HepG2 (cell line): Measurements from ENCODE around the gene BCL2L11. TPM values are rescaled to one million over a fixed set of nuclear protein-coding genes. Genes with fewer than 3 reads are reported as not detected.

ENCODE experiments used
- CEBPB ChIP-seq: IDR thresholded peaks from 2 replicates; pipeline ENCODE4 v1.6.1; 2011; ENCODE audit warnings: low read depth, low read length, improper control_type of control experiment, borderline replicate concordance
- CHD4 ChIP-seq: fragments of 200-600 bp; sonication (generic); IDR thresholded peaks from 2 replicates; pipeline ENCODE4 v1.7.0; 2017; ENCODE audit warnings: mild to moderate bottlenecking, low read length, borderline replicate concordance
- CREBL2 ChIP-seq: sonication (generic); formaldehyde crosslinking; IDR thresholded peaks from 2 replicates; pipeline ENCODE4 v1.8.1; 2023; ENCODE audit warnings: missing genetic modification reagents, mild to moderate bottlenecking, borderline replicate concordance
- ERF ChIP-seq: IDR thresholded peaks from 2 replicates; pipeline ENCODE4 v1.6.1; 2018; ENCODE audit warnings: missing biosample characterization, missing genetic modification reagents
- EZH2 ChIP-seq: conservative IDR thresholded peaks from 2 replicates; pipeline ENCODE4 v1.6.1; 2012; ENCODE audit warnings: mild to moderate bottlenecking, low read depth, low read length, moderate library complexity
- HOXA3 ChIP-seq: sonication (generic); formaldehyde crosslinking; IDR thresholded peaks from 2 replicates; pipeline ENCODE4 v1.5.0; 2020; ENCODE audit warnings: missing genetic modification reagents
- KLF11 ChIP-seq: IDR thresholded peaks from 2 replicates; pipeline ENCODE4 v1.6.1; 2016; ENCODE audit warnings: missing compliant biosample characterization
- NPAS2 ChIP-seq: sonication (generic); formaldehyde crosslinking; IDR thresholded peaks from 2 replicates; pipeline ENCODE4 v1.8.0; 2022; ENCODE audit warnings: mild to moderate bottlenecking, missing genetic modification reagents, borderline replicate concordance
- NR0B2 ChIP-seq: sonication (generic); formaldehyde crosslinking; IDR thresholded peaks from 2 replicates; pipeline ENCODE4 v1.4.0; 2020; ENCODE audit warnings: mild to moderate bottlenecking, missing genetic modification reagents
- RCOR2 ChIP-seq: IDR thresholded peaks from 2 replicates; pipeline ENCODE4 v1.6.1; 2016; ENCODE audit warnings: missing biosample characterization, missing genetic modification reagents
- TCF12 ChIP-seq, 2 experiments: fragments of 450-650 bp in 1 of 2; sonication (generic) in 1 of 2; formaldehyde crosslinking in 1 of 2; IDR thresholded peaks; 2 replicates each; pipeline versions ENCODE4 v1.6.1 to v1.8.0; 2017 to 2022; ENCODE audit warnings: antibody characterized with exemption in 1 of 2, mild to moderate bottlenecking in 1 of 2, missing genetic modification reagents in 1 of 2, moderate library complexity in 1 of 2
- ZNF260 ChIP-seq: sonication (generic); formaldehyde crosslinking; IDR thresholded peaks from 2 replicates; pipeline ENCODE4 v1.4.0; 2020; ENCODE audit warnings: missing genetic modification reagents, low read depth, mild to moderate bottlenecking, borderline replicate concordance
- ZNF296 ChIP-seq: sonication (generic); formaldehyde crosslinking; conservative IDR thresholded peaks from 2 replicates; pipeline ENCODE4 v1.5.0; 2020; ENCODE audit warnings: mild to moderate bottlenecking, missing genetic modification reagents
- ZNF329 ChIP-seq: sonication (generic); formaldehyde crosslinking; IDR thresholded peaks from 2 replicates; pipeline ENCODE4 v1.9.0; 2021; ENCODE audit warnings: low read depth, mild to moderate bottlenecking, missing genetic modification reagents
- ZNF431 ChIP-seq: sonication (generic); formaldehyde crosslinking; IDR thresholded peaks from 2 replicates; pipeline ENCODE4 v1.9.0; 2022; ENCODE audit warnings: missing genetic modification reagents, low read depth, mild to moderate bottlenecking, borderline replicate concordance
- ZNF530 ChIP-seq: sonication (generic); formaldehyde crosslinking; IDR thresholded peaks from 2 replicates; pipeline ENCODE4 v1.5.0; 2020; ENCODE audit warnings: low read depth, mild to moderate bottlenecking, missing genetic modification reagents
- ZNF605 ChIP-seq: sonication (generic); formaldehyde crosslinking; IDR thresholded peaks from 2 replicates; pipeline ENCODE4 v1.8.0; 2022; ENCODE audit warnings: mild to moderate bottlenecking, missing genetic modification reagents
- ZNF614 ChIP-seq: IDR thresholded peaks from 2 replicates; pipeline ENCODE4 v1.6.1; 2018; ENCODE audit warnings: missing biosample characterization, missing genetic modification reagents, inconsistent platforms, borderline replicate concordance
- ZSCAN12 ChIP-seq: sonication (generic); formaldehyde crosslinking; IDR thresholded peaks from 2 replicates; pipeline ENCODE4 v1.9.0; 2021; ENCODE audit warnings: mild to moderate bottlenecking, missing genetic modification reagents
- polyA plus RNA-seq, 8 experiments: library from polyadenylated mRNA; depleted of rRNA in 3 of 8; stranded (reverse) in 7 of 8; unstranded in 1 of 8; fragments of >200 nt; fragmentation: Illumina TruSeq in 4 of 8; extraction: Trizol in 4 of 8; gene quantifications; 2 replicates each; pipeline versions ENCODE4 v1.2.1 to v1.2.3, GENCODE V29; 2011 to 2016; ENCODE audit warnings: low read depth in 4 of 8, missing spikeins in 1 of 8, mixed read lengths in 1 of 8; ENCODE audit not compliant: insufficient read depth in 1 of 8
- total RNA-seq, 5 experiments: library from RNA; depleted of rRNA; stranded (reverse); fragments of >200 nt; fragmentation: Illumina TruSeq; extraction: Trizol; gene quantifications; 2 replicates each; pipeline ENCODE4 v1.2.3, GENCODE V29; 2016; ENCODE audit warnings: low read depth in 1 of 5
- TF ChIP-seq, protein P1 (sequence below): sonication (generic); formaldehyde crosslinking; IDR thresholded peaks from one replicate; pipeline ENCODE4 v1.5.1; 2020; ENCODE audit warnings: mild to moderate bottlenecking, missing genetic modification reagents; ENCODE audit errors: not compliant biosample characterization
- TF ChIP-seq, protein P2 (sequence below): sonication (generic); formaldehyde crosslinking; IDR thresholded peaks from 2 replicates; pipeline ENCODE4 v1.4.0; 2020; ENCODE audit warnings: missing genetic modification reagents

Gene BCL2L11
- total and polyA plus RNA-seq, 2 of the 13 experiments (the other 11 are each of a cell fraction or from before 2014, with no cell fraction given) = 6.1 to 9.7 TPM

DNA sequence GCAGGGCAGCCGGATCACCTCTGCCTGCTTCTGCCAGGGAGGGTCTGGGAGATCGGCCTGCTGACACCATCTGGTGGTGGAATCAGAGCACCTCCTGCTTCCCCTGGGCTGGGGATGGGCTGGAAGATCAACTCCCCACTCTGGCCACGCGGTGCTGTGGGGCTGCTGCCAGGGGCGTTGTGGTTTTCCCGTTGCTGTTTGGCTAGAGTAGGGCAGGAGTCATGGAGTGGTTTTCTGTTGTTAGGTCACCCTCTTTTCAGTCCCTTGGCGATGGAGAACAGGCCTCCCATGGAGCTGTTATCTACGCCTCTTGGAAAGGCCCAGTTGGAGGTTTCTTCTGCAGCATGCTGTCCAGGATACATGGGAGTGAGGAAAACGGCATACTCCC lies 15.2 kb downstream of the BCL2L11 start (continued):
- TF ChIP-seq HOXA3 (CRISPR knock-in tag) (0 out of 2 replicates have a peak, but pooled peaks have one; percentile 17), CREBL2 (CRISPR knock-in tag) (no peak), CEBPB (no peak), NPAS2 (CRISPR knock-in tag) (no peak), ZNF260 (CRISPR knock-in tag) (no peak), ZNF431 (CRISPR knock-in tag) (no peak), ERF (CRISPR knock-in tag) (no peak), ZNF614 (CRISPR knock-in tag) (no peak), EZH2 (no peak), TCF12 (IDR thresholded peaks at IDR 0.05) (no peak), TCF12 (CRISPR knock-in tag; IDR thresholded peaks at IDR 0.05) (no peak), ZSCAN12 (no peak), ZNF329 (CRISPR knock-in tag) (no peak), NR0B2 (no peak), CHD4 (no peak), RCOR2 (CRISPR knock-in tag) (no peak), KLF11 (no peak), ZNF530 (CRISPR knock-in tag) (no peak), ZNF296 (no peak), ZNF605 (CRISPR knock-in tag) (no peak)
- TF ChIP-seq, protein P1, sequence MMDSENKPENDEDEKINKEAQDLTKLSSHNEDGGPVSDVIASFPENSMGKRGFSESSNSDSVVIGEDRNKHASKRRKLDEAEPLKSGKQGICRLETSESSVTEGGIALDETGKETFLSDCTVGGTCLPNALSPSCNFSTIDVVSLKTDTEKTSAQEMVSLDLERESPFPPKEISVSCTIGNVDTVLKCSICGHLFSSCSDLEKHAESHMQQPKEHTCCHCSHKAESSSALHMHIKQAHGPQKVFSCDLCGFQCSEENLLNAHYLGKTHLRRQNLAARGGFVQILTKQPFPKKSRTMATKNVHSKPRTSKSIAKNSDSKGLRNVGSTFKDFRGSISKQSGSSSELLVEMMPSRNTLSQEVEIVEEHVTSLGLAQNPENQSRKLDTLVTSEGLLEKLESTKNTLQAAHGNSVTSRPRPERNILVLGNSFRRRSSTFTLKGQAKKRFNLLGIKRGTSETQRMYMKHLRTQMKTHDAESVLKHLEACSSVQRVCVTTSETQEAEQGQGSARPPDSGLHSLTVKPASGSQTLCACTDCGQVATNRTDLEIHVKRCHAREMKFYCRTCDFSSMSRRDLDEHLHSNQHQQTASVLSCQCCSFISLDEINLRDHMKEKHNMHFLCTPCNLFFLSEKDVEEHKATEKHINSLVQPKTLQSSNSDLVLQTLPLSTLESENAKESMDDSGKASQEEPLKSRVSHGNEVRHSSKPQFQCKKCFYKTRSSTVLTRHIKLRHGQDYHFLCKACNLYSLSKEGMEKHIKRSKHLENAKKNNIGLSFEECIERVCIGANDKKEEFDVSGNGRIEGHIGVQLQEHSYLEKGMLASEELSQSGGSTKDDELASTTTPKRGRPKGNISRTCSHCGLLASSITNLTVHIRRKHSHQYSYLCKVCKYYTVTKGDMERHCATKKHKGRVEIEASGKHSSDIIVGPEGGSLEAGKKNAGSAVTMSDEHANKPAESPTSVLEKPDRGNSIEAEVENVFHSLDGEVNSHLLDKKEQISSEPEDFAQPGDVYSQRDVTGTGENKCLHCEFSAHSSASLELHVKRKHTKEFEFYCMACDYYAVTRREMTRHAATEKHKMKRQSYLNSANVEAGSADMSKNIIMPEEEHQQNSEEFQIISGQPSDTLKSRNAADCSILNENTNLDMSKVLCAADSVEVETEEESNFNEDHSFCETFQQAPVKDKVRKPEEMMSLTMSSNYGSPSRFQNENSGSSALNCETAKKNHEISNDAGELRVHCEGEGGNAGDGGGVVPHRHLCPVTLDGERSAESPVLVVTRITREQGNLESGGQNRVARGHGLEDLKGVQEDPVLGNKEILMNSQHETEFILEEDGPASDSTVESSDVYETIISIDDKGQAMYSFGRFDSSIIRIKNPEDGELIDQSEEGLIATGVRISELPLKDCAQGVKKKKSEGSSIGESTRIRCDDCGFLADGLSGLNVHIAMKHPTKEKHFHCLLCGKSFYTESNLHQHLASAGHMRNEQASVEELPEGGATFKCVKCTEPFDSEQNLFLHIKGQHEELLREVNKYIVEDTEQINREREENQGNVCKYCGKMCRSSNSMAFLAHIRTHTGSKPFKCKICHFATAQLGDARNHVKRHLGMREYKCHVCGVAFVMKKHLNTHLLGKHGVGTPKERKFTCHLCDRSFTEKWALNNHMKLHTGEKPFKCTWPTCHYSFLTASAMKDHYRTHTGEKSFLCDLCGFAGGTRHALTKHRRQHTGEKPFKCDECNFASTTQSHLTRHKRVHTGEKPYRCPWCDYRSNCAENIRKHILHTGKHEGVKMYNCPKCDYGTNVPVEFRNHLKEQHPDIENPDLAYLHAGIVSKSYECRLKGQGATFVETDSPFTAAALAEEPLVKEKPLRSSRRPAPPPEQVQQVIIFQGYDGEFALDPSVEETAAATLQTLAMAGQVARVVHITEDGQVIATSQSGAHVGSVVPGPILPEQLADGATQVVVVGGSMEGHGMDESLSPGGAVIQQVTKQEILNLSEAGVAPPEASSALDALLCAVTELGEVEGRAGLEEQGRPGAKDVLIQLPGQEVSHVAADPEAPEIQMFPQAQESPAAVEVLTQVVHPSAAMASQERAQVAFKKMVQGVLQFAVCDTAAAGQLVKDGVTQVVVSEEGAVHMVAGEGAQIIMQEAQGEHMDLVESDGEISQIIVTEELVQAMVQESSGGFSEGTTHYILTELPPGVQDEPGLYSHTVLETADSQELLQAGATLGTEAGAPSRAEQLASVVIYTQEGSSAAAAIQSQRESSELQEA = no peak
- TF ChIP-seq, protein P2, sequence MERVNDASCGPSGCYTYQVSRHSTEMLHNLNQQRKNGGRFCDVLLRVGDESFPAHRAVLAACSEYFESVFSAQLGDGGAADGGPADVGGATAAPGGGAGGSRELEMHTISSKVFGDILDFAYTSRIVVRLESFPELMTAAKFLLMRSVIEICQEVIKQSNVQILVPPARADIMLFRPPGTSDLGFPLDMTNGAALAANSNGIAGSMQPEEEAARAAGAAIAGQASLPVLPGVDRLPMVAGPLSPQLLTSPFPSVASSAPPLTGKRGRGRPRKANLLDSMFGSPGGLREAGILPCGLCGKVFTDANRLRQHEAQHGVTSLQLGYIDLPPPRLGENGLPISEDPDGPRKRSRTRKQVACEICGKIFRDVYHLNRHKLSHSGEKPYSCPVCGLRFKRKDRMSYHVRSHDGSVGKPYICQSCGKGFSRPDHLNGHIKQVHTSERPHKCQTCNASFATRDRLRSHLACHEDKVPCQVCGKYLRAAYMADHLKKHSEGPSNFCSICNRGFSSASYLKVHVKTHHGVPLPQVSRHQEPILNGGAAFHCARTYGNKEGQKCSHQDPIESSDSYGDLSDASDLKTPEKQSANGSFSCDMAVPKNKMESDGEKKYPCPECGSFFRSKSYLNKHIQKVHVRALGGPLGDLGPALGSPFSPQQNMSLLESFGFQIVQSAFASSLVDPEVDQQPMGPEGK (CRISPR knock-in tag) = no peak
